ENCODE results near the gene ACIN1.

GRCh38 chr14:23033251-23033727 lies 61.6 kb downstream of the ACIN1 start:
- TF ChIP-seq CTCF (optimal IDR thresholded peaks at IDR 0.05 in 1 of 3, IDR thresholded peaks at IDR 0.05 in 1 of 3, conservative IDR thresholded peaks at IDR 0.05 in 1 of 3; ENCODE audit: extremely low read depth in 1 of 3, insufficient read depth in 2 of 3, low read length in 3 of 3) (no peak), EZH2 (IDR thresholded peaks at IDR 0.05; ENCODE audit: low read length) (no peak)

Measured in keratinocyte (primary cell).